ENCODE data around the gene NLRP13.
"Not testable (repeated sequence)": the region's sequence is repeated elsewhere in the genome, so short reads cannot be mapped to it uniquely, and the experiment has no call there.

NLRP13 gene, protein sequence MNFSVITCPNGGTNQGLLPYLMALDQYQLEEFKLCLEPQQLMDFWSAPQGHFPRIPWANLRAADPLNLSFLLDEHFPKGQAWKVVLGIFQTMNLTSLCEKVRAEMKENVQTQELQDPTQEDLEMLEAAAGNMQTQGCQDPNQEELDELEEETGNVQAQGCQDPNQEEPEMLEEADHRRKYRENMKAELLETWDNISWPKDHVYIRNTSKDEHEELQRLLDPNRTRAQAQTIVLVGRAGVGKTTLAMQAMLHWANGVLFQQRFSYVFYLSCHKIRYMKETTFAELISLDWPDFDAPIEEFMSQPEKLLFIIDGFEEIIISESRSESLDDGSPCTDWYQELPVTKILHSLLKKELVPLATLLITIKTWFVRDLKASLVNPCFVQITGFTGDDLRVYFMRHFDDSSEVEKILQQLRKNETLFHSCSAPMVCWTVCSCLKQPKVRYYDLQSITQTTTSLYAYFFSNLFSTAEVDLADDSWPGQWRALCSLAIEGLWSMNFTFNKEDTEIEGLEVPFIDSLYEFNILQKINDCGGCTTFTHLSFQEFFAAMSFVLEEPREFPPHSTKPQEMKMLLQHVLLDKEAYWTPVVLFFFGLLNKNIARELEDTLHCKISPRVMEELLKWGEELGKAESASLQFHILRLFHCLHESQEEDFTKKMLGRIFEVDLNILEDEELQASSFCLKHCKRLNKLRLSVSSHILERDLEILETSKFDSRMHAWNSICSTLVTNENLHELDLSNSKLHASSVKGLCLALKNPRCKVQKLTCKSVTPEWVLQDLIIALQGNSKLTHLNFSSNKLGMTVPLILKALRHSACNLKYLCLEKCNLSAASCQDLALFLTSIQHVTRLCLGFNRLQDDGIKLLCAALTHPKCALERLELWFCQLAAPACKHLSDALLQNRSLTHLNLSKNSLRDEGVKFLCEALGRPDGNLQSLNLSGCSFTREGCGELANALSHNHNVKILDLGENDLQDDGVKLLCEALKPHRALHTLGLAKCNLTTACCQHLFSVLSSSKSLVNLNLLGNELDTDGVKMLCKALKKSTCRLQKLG

GRCh38 chr19:55931936-55932386 is at the start of gene NLRP13:
NLRP13 (minus strand) TSS chr19:55932336; CDS start chr19:55932311, 25 bp downstream.
- DNase-seq: no peak

- DNase-seq: no peak
Measured at GRCh38 chr19:55980415-55980814, 48.3 kb upstream of the NLRP13 start.

DNA sequence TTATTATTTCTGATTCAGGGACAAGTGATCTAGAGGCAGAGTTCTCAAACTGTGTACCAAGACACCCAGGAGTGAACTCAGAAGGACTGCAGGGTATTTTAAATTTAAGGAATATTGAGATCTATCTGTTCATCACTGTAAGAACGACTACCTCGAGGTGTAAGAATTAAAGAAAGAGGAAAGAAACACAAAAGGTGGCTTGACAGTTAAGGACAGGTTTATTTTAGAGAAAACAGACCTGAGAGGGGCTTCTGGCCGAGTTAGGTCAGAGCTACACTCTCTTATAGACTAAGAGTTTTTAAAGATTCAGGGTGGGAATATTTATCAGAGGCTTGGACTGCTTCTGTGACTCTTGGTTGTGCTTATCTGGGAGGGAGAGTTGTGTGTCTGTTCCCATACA is 41.8 kb upstream of the NLRP13 start:
- DNase-seq: no peak

GRCh38 chr19:55962186-55962585 is 30.1 kb upstream of the NLRP13 start:
- no peak for DNase-seq

- no peak for DNase-seq
Measured at GRCh38 chr19:55959996-55960675, 28.0 kb upstream of the NLRP13 start.

- DNase-seq: no peak
Measured at GRCh38 chr19:55958356-55958755, 26.2 kb upstream of the NLRP13 start.

- no peak for DNase-seq
Measured at GRCh38 chr19:55956431-55956830, 24.3 kb upstream of the NLRP13 start.

- not testable (repeated sequence) for DNase-seq
Measured at GRCh38 chr19:55950566-55950965, 18.4 kb upstream of the NLRP13 start.

- DNase-seq: no peak
Measured at GRCh38 chr19:55947532-55947931, 15.4 kb upstream of the NLRP13 start, which contains the start of gene NLRP8. NLRP8 (plus strand) TSS chr19:55947832.

GRCh38 chr19:55940306-55940705 is 8.2 kb upstream of the NLRP13 start:
- no peak for DNase-seq

DNA sequence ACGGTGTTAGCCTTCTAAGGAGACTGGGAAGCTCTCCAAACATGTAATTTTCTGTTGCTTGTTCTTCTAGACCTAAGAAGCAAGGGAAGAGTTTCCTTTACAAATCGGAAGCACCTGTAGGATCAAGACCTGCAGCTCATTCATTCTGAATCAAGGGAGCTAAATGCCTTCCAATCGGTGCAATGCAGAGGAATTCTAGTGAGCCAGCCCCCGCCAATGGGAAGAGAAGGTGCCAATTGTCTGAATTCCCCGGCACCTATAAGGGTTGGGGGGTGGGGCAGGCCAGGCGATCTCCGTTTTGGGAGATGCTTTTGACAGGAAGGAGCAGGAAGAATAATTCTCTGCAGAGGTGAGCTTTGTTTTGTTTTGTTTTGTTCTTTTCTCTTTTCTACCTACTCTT is 7.1 kb upstream of the NLRP13 start:
- DNase-seq: no peak

GRCh38 chr19:55935206-55935605 is 3.1 kb upstream of the NLRP13 start:
- no peak for DNase-seq

- DNase-seq: no peak
Measured at GRCh38 chr19:55930996-55931515, 1.1 kb downstream of the NLRP13 start.

- not testable (repeated sequence) for DNase-seq
Measured at GRCh38 chr19:55929258-55929657, 2.9 kb downstream of the NLRP13 start.

DNA sequence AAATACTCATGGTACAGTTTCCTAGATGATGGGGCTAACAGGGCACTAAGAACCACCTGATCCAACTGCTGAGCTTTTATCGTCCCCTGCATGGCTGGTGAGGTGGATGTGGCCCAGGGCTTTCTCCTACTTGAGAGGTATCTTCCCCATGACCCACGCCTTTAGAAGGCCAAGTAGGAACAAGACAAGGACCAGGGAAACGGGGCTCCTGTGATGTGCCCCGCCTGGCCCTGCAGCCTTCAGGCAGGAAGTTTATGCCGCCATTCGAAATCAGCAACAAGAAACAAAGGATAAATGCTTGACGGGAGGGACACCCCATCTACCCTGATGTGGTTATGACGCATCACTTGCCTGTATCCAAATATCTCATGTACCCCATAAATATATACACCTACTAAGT is 4.1 kb downstream of the NLRP13 start:
- DNase-seq: no peak

GRCh38 chr19:55923556-55923955 is 8.6 kb downstream of the NLRP13 start:
- no peak for DNase-seq

DNA sequence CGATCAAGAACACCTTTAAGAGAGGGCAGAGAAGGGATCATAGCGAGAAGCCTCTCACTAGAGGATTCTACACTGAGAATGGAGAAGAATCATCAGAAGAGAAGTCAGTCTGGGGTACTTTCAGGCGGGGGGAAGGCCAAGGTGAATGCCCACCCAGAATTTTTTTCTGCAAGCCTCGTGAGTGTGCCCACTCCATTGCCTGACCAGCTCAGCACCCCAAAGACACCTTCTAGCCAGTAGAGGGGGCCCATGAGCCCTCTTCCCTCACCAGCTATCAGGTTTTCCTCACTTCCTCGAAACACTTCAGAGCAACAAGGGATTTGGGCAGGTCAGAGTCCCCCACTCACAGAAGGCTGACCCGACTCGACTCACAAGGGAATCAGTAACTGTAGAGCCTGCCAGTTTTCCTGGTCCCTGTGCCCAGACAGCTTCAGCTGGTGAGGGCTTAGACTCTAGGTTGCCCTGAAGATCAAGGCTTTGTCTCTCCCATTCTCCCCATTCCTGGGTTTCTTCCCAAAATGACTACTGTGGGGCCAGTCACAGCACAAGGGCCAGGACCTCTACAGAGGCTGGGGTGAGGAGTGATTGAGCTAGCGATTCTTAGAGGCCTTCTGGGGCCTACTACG is 18.4 kb downstream of the NLRP13 start:
- DNase-seq: no peak

GRCh38 chr19:55912916-55913315 is 19.2 kb downstream of the NLRP13 start:
- DNase-seq: no peak

DNA sequence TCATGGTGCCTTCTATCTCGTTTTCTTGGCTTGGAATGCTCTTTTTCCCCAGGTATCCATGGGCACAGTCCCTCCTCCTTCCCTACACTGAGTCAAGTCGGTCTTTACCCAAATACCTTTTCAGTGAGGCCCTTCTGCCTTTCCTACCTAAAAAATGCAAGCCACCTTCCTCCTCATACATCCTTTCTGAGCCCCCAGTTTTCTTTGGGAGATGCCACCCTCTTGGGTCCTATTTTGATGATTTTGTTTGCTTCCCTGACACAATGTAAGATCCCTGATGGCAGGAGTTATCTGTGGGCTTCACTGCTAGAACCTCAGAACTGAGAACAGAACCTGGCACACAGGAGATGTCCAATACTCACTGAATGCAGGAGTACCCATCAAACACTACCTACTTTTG is 22.3 kb downstream of the NLRP13 start:
- DNase-seq: no peak

DNA sequence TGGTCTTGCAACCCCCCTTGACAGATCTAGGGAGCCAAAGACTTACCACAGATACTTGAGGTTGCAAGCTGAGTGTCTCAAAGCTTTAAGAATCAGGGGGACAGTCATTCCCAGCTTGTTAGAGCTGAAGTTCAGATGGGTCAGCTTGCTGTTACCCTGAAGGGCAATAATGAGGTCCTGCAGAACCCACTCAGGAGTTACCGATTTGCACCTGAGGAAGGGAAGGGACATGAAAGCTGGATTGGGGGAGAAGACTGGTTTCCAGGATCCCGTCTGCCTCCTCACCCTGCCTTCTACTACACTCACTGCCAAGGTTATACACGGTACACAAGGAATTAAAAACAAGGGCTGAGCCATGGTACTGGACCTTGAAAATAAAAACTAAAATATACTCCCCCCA is 24.4 kb downstream of the NLRP13 start:
- DNase-seq: no peak

DNA sequence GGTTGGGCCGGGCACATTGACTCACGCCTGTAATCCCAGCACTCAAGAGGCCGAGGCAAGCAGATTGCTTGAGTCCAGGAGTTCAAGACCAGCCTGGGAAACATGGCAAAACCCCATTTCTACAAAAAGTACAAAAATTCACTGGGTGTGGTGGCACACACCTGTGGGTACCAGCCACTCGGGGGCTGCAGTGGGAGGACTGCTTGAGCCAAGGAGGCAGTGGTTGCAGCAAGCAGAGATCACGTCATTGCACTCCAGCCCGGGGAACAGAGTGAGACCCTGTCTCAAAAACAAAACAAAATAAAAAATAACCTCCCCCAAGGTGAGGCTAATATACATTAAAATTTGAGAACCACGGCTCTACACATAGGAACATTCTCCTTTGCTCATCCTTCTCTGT is 24.9 kb downstream of the NLRP13 start:
- no peak for DNase-seq
